IMR-90 (cell line): ENCODE results near the gene DNAJC6. TPM values are rescaled to one million over a fixed set of nuclear protein-coding genes. Genes with fewer than 3 reads are reported as not detected.
A peak's percentile ranks its signal among the peaks of the same experiment; 100 is the strongest.

ENCODE experiments used
- ATAC-seq: fragments of 200-7000 bp; cut with Tn5 transposase; 2 replicates; pipeline ENCODE4 v1.9.1; 2020; ENCODE audit warnings: low read depth, mild to moderate bottlenecking, moderate library complexity
- BruUV-seq: library from RNA; stranded (reverse); fragments of 400-500 nt; replicated peaks from 2 replicates; lab custom pipeline; 2021; lab: Mats Ljungman, UMichigan
- CTCF ChIA-PET: fragments of 300-600 bp; formaldehyde crosslinking; extraction: SDS; loops from one replicate; lab custom pipeline; 2021; ENCODE audit warnings: antibody characterized with exemption; lab: Yijun Ruan, JAX
- POLR2A ChIA-PET: fragments of 300-600 bp; sonication (Branson Sonifier 250); formaldehyde crosslinking; loops from one replicate; lab custom pipeline; 2022; ENCODE audit warnings: antibody characterized with exemption; ENCODE audit not compliant: unreplicated experiment; lab: Charles Lee
- DNase-seq: peaks from one replicate; pipeline ENCODE4 v3.0.0; 2013
- H2AFZ ChIP-seq: replicated peaks from 2 replicates; pipeline ENCODE3; 2013; ENCODE audit warnings: low read length, mild to moderate bottlenecking; ENCODE audit not compliant: poor library complexity
- H2AK5ac ChIP-seq: 2 replicates; pipeline ENCODE4 v1.6.1; 2013; ENCODE audit warnings: low read depth, low read length, inconsistent platforms
- H2AK9ac ChIP-seq: replicated peaks from 2 replicates; pipeline ENCODE3; 2013; ENCODE audit warnings: mild to moderate bottlenecking, low read depth, low read length, moderate library complexity; ENCODE audit not compliant: poor library complexity
- H2BK120ac ChIP-seq: 2 replicates; pipeline ENCODE4 v1.6.1; 2013; ENCODE audit warnings: low read depth, low read length, inconsistent platforms
- H2BK15ac ChIP-seq: 3 replicates; pipeline ENCODE4 v1.6.1; 2013; ENCODE audit warnings: low read depth, low read length, inconsistent platforms
- H2BK20ac ChIP-seq: 2 replicates; pipeline ENCODE4 v1.6.1; 2013; ENCODE audit warnings: low read depth, mild to moderate bottlenecking, inconsistent platforms, low read length, moderate library complexity
- H2BK5ac ChIP-seq: 2 replicates; pipeline ENCODE4 v1.6.1; 2013; ENCODE audit warnings: mild to moderate bottlenecking, low read depth, low read length, inconsistent platforms; ENCODE audit not compliant: poor library complexity, severe bottlenecking
- H3K14ac ChIP-seq: replicated peaks from 2 replicates; pipeline ENCODE4 v1.6.1; 2013; ENCODE audit warnings: low read depth, low read length, inconsistent platforms
- H3K18ac ChIP-seq: 2 replicates; pipeline ENCODE4 v1.6.1; 2013; ENCODE audit warnings: low read depth, low read length, control low read depth
- H3K23ac ChIP-seq: 2 replicates; pipeline ENCODE4 v1.6.1; 2013; ENCODE audit warnings: low read depth, low read length, inconsistent platforms
- H3K27ac ChIP-seq: 2 replicates; pipeline ENCODE4 v1.5.1; 2013; ENCODE audit warnings: mild to moderate bottlenecking, control low read depth, low read length; ENCODE audit not compliant: insufficient read depth
- H3K27me3 ChIP-seq: 2 replicates; pipeline ENCODE4 v1.6.1; 2013; ENCODE audit warnings: low read length; ENCODE audit not compliant: control insufficient read depth, insufficient read depth
- H3K36me3 ChIP-seq: 2 replicates; pipeline ENCODE4 v1.6.1; 2013; ENCODE audit warnings: low read length, mixed read lengths; ENCODE audit not compliant: control insufficient read depth, insufficient read depth
- H3K4ac ChIP-seq: 2 replicates; pipeline ENCODE4 v1.6.1; 2013; ENCODE audit warnings: low read depth, low read length, inconsistent platforms
- H3K4me1 ChIP-seq: 2 replicates; pipeline ENCODE4 v1.6.1; 2013; ENCODE audit warnings: low read length, mixed read lengths; ENCODE audit not compliant: control insufficient read depth, insufficient read depth
- H3K4me2 ChIP-seq: 2 replicates; pipeline ENCODE4 v1.6.1; 2013; ENCODE audit warnings: low read depth, mild to moderate bottlenecking, control low read depth, low read length, moderate library complexity
- H3K4me3 ChIP-seq: 2 replicates; pipeline ENCODE4 v1.5.1; 2013; ENCODE audit warnings: low read depth, mild to moderate bottlenecking, control low read depth, low read length, moderate library complexity; ENCODE audit not compliant: insufficient read depth
- H3K56ac ChIP-seq: 2 replicates; pipeline ENCODE4 v1.6.1; 2013; ENCODE audit warnings: low read length, inconsistent platforms; ENCODE audit not compliant: insufficient read depth; ENCODE audit errors: extremely low read depth
- H3K79me1 ChIP-seq, 2 experiments: 2 replicates each; pipeline ENCODE4 v1.6.1; 2013; ENCODE audit warnings: low read length in 2 of 2, inconsistent platforms in 1 of 2, low read depth in 1 of 2
- H3K9ac ChIP-seq: 2 replicates; pipeline ENCODE4 v1.6.1; 2013; ENCODE audit warnings: low read depth, low read length, control low read depth
- H3K9me1 ChIP-seq: 2 replicates; pipeline ENCODE4 v1.6.1; 2013; ENCODE audit warnings: low read length, inconsistent platforms; ENCODE audit not compliant: insufficient read depth
- H3K9me3 ChIP-seq: 2 replicates; pipeline ENCODE4 v1.6.1; 2013; ENCODE audit warnings: low read length; ENCODE audit not compliant: control insufficient read depth, insufficient read depth
- H4K20me1 ChIP-seq: 2 replicates; pipeline ENCODE4 v1.6.1; 2013; ENCODE audit warnings: low read length, inconsistent platforms; ENCODE audit not compliant: insufficient read depth
- H4K5ac ChIP-seq: 2 replicates; pipeline ENCODE4 v1.6.1; 2013; ENCODE audit warnings: mild to moderate bottlenecking, low read depth, low read length, control low read depth
- H4K8ac ChIP-seq, 2 experiments: 2 replicates each; pipeline ENCODE4 v1.6.1; 2013; ENCODE audit warnings: low read depth in 2 of 2, low read length in 2 of 2, control low read depth in 1 of 2, inconsistent platforms in 1 of 2
- H4K91ac ChIP-seq: 2 replicates; pipeline ENCODE4 v1.6.1; 2013; ENCODE audit warnings: low read depth, low read length, inconsistent platforms; ENCODE audit not compliant: insufficient read depth
- MAFK ChIP-seq: IDR thresholded peaks from 2 replicates; pipeline ENCODE4 v1.6.1; 2012; ENCODE audit warnings: low read depth, low read length, improper control_type of control experiment
- NFE2L2 ChIP-seq: fragments of 150-350 bp; IDR thresholded peaks from 2 replicates; pipeline ENCODE4 v1.6.1; 2016; ENCODE audit warnings: low read depth, mild to moderate bottlenecking, low read length
- WGBS, 2 experiments: methylation state at CpG; one replicate each; pipeline versions ENCODE4 v1.1.5 to v1.1.7; 2013; ENCODE audit warnings: missing lambda C conversion rate in 2 of 2; ENCODE audit not compliant: insufficient read length in 1 of 2; ENCODE audit errors: extremely low coverage in 2 of 2; 5-methylcytosine and 5-hydroxymethylcytosine counted together
- dilution Hi-C: fragments of 300-500 bp; cut with HindIII; formaldehyde crosslinking; loops from one replicate; pipeline ENCODE4 v1.14.3; 2018; ENCODE audit warnings: low sequenced_read_pairs; ENCODE audit not compliant: unreplicated experiment
- in situ Hi-C: fragments of 300-500 bp; cut with MboI; formaldehyde crosslinking; loops from 3 replicates; pipeline ENCODE4 v1.14.3; 2019; ENCODE audit warnings: low sequenced_read_pairs, inconsistent platforms, mixed read lengths
- intact Hi-C: fragments of 100-400 bp; cut with micrococcal nuclease; formaldehyde crosslinking; loops from 2 replicates; pipeline ENCODE4 v1.10.0; 2022
- polyA plus RNA-seq, 3 experiments: library from polyadenylated mRNA; depleted of rRNA; stranded (reverse); fragments of >200 nt; gene quantifications; 2 replicates each; pipeline ENCODE4 v1.2.3, GENCODE V29; 2012; ENCODE audit warnings: low replicate concordance in 1 of 3
- total RNA-seq: library from RNA; depleted of rRNA; stranded (reverse); fragments of >200 nt; gene quantifications from 2 replicates; pipeline ENCODE4 v1.2.3, GENCODE V29; 2012

Gene DNAJC6
- total and polyA plus RNA-seq, 2 of the 4 experiments (the other 2 are of a cell fraction): 0.05 to 0.18 TPM

DNA sequence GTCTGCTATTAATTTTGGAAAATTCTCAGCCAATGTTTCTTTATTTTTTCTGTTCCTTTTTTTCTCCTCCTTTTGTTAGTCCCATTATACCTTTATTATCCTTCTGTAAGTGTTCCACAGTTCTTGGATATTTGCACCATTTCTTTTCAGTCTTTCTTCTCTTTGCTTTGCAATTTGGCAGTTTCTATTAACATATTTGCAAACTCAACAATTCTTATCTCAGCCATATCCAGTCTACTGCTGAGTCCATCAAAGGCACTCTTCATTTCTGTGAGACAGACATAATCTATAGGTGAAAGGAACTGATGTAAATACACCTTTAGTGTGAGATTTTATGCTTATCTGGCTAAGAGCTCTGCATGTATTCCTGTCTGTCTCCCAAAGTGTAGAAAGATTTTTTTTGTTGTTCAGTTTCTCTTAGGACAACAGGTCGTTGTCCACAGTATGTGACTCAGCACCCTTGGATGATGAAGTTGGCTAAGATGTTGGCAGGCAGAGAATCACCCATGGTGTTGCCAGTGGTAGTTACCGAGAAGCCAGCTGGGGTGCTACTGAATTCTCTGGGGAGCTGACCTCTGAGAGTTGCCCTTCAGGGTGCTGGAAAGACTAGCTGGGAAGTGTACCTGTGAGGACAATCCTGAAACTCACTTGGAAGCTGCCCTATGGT is 149.5 kb downstream of the DNAJC6 start:
- DNase-seq (no peak), ATAC-seq (no peak)
- no peaks in the 10 kb centered on the region for H3K9me1 ChIP-seq
- no peak overlapping the region for H2AK9ac ChIP-seq
- H3K14ac ChIP-seq: no peak overlapping the region
- H2BK5ac ChIP-seq: no peak overlapping the region
- no peak overlapping the region for H2AK5ac ChIP-seq
- no peak overlapping the region for H3K56ac ChIP-seq
- in situ Hi-C loops (no loop called here), dilution Hi-C loops (no loop called here), intact Hi-C loops (no loop called here)
- H3K4ac ChIP-seq: no peak overlapping the region
- H4K20me1 ChIP-seq: no peaks in the 10 kb centered on the region
- H3K36me3 ChIP-seq: no peaks in the 10 kb centered on the region
- WGBS, 2 experiments: 60% methylated on average over 1 of the region's 2 CpGs; no CpG with 5 or more reads in 1 of the 2 experiments
- no peaks in the 10 kb centered on the region for H3K9me3 ChIP-seq
- H3K18ac ChIP-seq: no peak overlapping the region
- H3K4me2 ChIP-seq: no peak overlapping the region
- BruUV-seq: no TSS peak
- H2BK120ac ChIP-seq: no peak overlapping the region
- H4K8ac ChIP-seq: no peak overlapping the region
- H3K23ac ChIP-seq: no peak overlapping the region
- CTCF ChIA-PET: interaction anchor here (0.6 to 1.4 kb wide), 5 partner anchors 9 to 390 kb away, joined by 3 to 11 read pairs (median 3); no protein-coding TSS in a partner anchor
- TF ChIP-seq NFE2L2 (no peak), MAFK (0 out of 2 replicates have a peak, but pooled peaks have one; percentile 2)
- H3K27me3 ChIP-seq: no peaks in the 10 kb centered on the region
- no peak overlapping the region for H3K4me3 ChIP-seq
- H2AFZ ChIP-seq: no peak overlapping the region
- H3K27ac ChIP-seq: no peak overlapping the region
- no peak overlapping the region for H4K91ac ChIP-seq
- POLR2A ChIA-PET: no interaction called here
- H2BK15ac ChIP-seq: no peak overlapping the region
- no peak overlapping the region for H2BK20ac ChIP-seq
- H3K79me1 ChIP-seq: no peaks in the 10 kb centered on the region
- no peak overlapping the region for H4K5ac ChIP-seq
- H3K9ac ChIP-seq: no peak overlapping the region
- no peaks in the 10 kb centered on the region for H3K4me1 ChIP-seq
